Measurements from ENCODE around the gene PAPPA2. TPM values are rescaled to one million over a fixed set of nuclear protein-coding genes. Genes with fewer than 3 reads are reported as not detected.

The PAPPA2 gene
- total RNA-seq, 1 experiment from 2014 or later, result 0.81 TPM

DNA sequence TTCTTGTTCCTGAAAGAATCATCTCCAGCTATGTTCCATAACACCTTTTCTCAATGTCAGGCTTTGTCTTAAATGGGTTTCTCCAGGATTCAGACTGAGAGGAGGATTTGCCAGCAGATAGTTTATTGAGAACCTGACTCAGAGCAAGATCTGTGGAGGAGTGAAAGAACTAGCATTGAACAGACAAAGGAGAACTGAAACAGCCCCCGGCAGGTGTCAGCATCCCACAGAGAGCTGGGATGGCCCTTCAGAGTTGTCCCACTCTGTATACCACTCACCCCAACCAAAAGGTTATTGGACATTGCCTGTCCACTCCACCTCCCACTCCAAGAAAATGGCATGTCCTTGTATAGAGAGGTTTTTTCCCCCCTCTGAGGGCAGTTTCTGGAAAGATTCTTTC, 270.7 kb downstream of the PAPPA2 start:
- no peak overlapping the region for H2BK5ac ChIP-seq (ENCODE audit: insufficient read length, low read length)
- H3K4me1 ChIP-seq (ENCODE audit: insufficient read depth, low read length), result no peaks in the 10 kb centered on the region
- no peak overlapping the region for H3K27ac Mint-ChIP-seq
- no peak overlapping the region for H3K18ac ChIP-seq (ENCODE audit: insufficient read length, low read depth, low read length)
- H3K14ac ChIP-seq (ENCODE audit: insufficient read depth, low read length), result no peak overlapping the region
- H3K36me3 Mint-ChIP-seq (ENCODE audit: insufficient read depth in 1 of 3, low read depth in 3 of 3), result peaks cover 0 to 2% (median 0%) of the 10 kb centered on the region in 3 experiments; a peak in 3 of 7 replicates
- no peak overlapping the region for H2AFZ ChIP-seq (ENCODE audit: low read length)
- H3K4me1 Mint-ChIP-seq, result peaks cover 0 to 7% of the 10 kb centered on the region in 2 experiments; a peak in 2 of 4 replicates
- TF ChIP-seq, protein P1, sequence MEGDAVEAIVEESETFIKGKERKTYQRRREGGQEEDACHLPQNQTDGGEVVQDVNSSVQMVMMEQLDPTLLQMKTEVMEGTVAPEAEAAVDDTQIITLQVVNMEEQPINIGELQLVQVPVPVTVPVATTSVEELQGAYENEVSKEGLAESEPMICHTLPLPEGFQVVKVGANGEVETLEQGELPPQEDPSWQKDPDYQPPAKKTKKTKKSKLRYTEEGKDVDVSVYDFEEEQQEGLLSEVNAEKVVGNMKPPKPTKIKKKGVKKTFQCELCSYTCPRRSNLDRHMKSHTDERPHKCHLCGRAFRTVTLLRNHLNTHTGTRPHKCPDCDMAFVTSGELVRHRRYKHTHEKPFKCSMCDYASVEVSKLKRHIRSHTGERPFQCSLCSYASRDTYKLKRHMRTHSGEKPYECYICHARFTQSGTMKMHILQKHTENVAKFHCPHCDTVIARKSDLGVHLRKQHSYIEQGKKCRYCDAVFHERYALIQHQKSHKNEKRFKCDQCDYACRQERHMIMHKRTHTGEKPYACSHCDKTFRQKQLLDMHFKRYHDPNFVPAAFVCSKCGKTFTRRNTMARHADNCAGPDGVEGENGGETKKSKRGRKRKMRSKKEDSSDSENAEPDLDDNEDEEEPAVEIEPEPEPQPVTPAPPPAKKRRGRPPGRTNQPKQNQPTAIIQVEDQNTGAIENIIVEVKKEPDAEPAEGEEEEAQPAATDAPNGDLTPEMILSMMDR (conservative IDR thresholded peaks at IDR 0.05), result no peak
- no peaks in the 10 kb centered on the region for H3K27me3 ChIP-seq (ENCODE audit: insufficient read depth, low read length)
- H3K79me1 ChIP-seq (ENCODE audit: insufficient read depth, low read depth, low read length, poor library complexity, severe bottlenecking), result no peaks in the 10 kb centered on the region
- H3K9me3 ChIP-seq (ENCODE audit: control insufficient read depth, low read depth, low read length), result no peaks in the 10 kb centered on the region
- no peak overlapping the region for H3K56ac ChIP-seq (ENCODE audit: insufficient read length, low read depth, low read length)
- no peak overlapping the region for H4K5ac ChIP-seq (ENCODE audit: insufficient read length, low read depth, low read length)
- no peak overlapping the region for H3K4ac ChIP-seq (ENCODE audit: low read depth, low read length)
- no peak for DNase-seq
- no peak overlapping the region for H2BK12ac ChIP-seq (ENCODE audit: insufficient read length, low read depth, low read length)
- no peak overlapping the region for H3T11ph ChIP-seq (ENCODE audit: low read length)
- H3K4me3 Mint-ChIP-seq, result no peak overlapping the region
- WGBS (ENCODE audit: extremely low coverage, insufficient read length, low lambda C conversion rate), result no CpG with 5 or more reads among the region's 1 CpG
- no peaks in the 10 kb centered on the region for H3K23me2 ChIP-seq (ENCODE audit: insufficient read length, low read depth, low read length, poor library complexity, severe bottlenecking)
- no peak overlapping the region for H3K4me2 ChIP-seq (ENCODE audit: insufficient read depth, insufficient read length, low read length)
- H2AK5ac ChIP-seq (ENCODE audit: insufficient read length, low read length), result no peak overlapping the region
- H2BK15ac ChIP-seq (ENCODE audit: low read depth, low read length), result no peak overlapping the region
- H4K8ac ChIP-seq (replicated peaks; ENCODE audit: insufficient read length, low read depth, low read length), result no peak overlapping the region
- no peak overlapping the region for H3K27ac ChIP-seq (ENCODE audit: insufficient read length, low read depth, low read length)
- no peak overlapping the region for H3K23ac ChIP-seq (ENCODE audit: insufficient read length, low read depth, low read length)
- no peak overlapping the region for H2BK120ac ChIP-seq (ENCODE audit: low read depth, low read length, poor library complexity, severe bottlenecking)
- no peaks in the 10 kb centered on the region for H3K27me3 Mint-ChIP-seq (ENCODE audit: low read depth)
- no peaks in the 10 kb centered on the region for H3K79me2 ChIP-seq (ENCODE audit: insufficient read depth, low read length)
- no peak overlapping the region for H3K9ac ChIP-seq (ENCODE audit: extremely low read depth, insufficient read length, low read length)
- no peaks in the 10 kb centered on the region for H3K9me3 Mint-ChIP-seq
- H2BK20ac ChIP-seq (ENCODE audit: low read depth, low read length, poor library complexity, severe bottlenecking), result no peak overlapping the region
- H4K91ac ChIP-seq (ENCODE audit: insufficient read length, low read depth, low read length), result no peak overlapping the region
- no peaks in the 10 kb centered on the region for H4K20me1 ChIP-seq (ENCODE audit: control insufficient read depth, insufficient read depth, insufficient read length)
